ENCODE results near the gene ELOVL5.
"Not testable (repeated sequence)": the region's sequence is repeated elsewhere in the genome, so short reads cannot be mapped to it uniquely, and the experiment has no call there.

The ELOVL5 gene

GRCh38 chr6:53327017-53327395 lies 21.7 kb downstream of the ELOVL5 start:
- no peak for DNase-seq

- no peak for DNase-seq
Measured at GRCh38 chr6:53326372-53327016, 22.3 kb downstream of the ELOVL5 start.

GRCh38 chr6:53325785-53326184 lies 23.0 kb downstream of the ELOVL5 start:
- DNase-seq = no peak

- DNase-seq = no peak
Measured at GRCh38 chr6:53322188-53323029, 26.3 kb downstream of the ELOVL5 start.

- no peak for DNase-seq
Measured at GRCh38 chr6:53321701-53322100, 27.0 kb downstream of the ELOVL5 start.

GRCh38 chr6:53320964-53321363 lies 27.8 kb downstream of the ELOVL5 start:
- no peak for DNase-seq

- DNase-seq = no peak
Measured at GRCh38 chr6:53318429-53318828, 30.3 kb downstream of the ELOVL5 start.

- no peak for DNase-seq
Measured at GRCh38 chr6:53317861-53318260, 30.9 kb downstream of the ELOVL5 start.

GRCh38 chr6:53317299-53317698 lies 31.5 kb downstream of the ELOVL5 start:
- not testable (repeated sequence) for DNase-seq

- peak in 1 of 5 experiments; percentile 39 for DNase-seq
Measured at GRCh38 chr6:53316142-53316541, 32.6 kb downstream of the ELOVL5 start.

GRCh38 chr6:53315086-53315724 lies 33.5 kb downstream of the ELOVL5 start:
- DNase-seq = no peak

- peak in 1 of 5 experiments; percentile 45 for DNase-seq
Measured at GRCh38 chr6:53313784-53314400, 34.9 kb downstream of the ELOVL5 start.

- DNase-seq = peak in 1 of 5 experiments; percentile 85
Measured at GRCh38 chr6:53312355-53312754, 36.4 kb downstream of the ELOVL5 start.

GRCh38 chr6:53311586-53311935 lies 37.2 kb downstream of the ELOVL5 start:
- no peak for DNase-seq

- DNase-seq = peak in 1 of 5 experiments; percentile 61
Measured at GRCh38 chr6:53310771-53311585, 37.8 kb downstream of the ELOVL5 start.

- no peak for DNase-seq
Measured at GRCh38 chr6:53309901-53310300, 38.8 kb downstream of the ELOVL5 start.

GRCh38 chr6:53309059-53309900 lies 39.5 kb downstream of the ELOVL5 start:
- DNase-seq = peak in 2 of 5 experiments; percentile 16 to 63

- peak in 1 of 5 experiments; percentile 89 for DNase-seq
Measured at GRCh38 chr6:53306819-53307347, 41.9 kb downstream of the ELOVL5 start.

- DNase-seq = not testable (repeated sequence)
Measured at GRCh38 chr6:53306217-53306616, 42.5 kb downstream of the ELOVL5 start.

- DNase-seq = not testable (repeated sequence)
Measured at GRCh38 chr6:53305506-53306005, 43.2 kb downstream of the ELOVL5 start.

GRCh38 chr6:53304953-53305352 lies 43.8 kb downstream of the ELOVL5 start:
- not testable (repeated sequence) for DNase-seq
